Measurements from ENCODE around the gene SLC12A1. TPM values are rescaled to one million over a fixed set of nuclear protein-coding genes. Genes with fewer than 3 reads are reported as not detected.

SLC12A1 gene
- under 1 TPM; 0.68 to 0.85 TPM for total RNA-seq

DNA sequence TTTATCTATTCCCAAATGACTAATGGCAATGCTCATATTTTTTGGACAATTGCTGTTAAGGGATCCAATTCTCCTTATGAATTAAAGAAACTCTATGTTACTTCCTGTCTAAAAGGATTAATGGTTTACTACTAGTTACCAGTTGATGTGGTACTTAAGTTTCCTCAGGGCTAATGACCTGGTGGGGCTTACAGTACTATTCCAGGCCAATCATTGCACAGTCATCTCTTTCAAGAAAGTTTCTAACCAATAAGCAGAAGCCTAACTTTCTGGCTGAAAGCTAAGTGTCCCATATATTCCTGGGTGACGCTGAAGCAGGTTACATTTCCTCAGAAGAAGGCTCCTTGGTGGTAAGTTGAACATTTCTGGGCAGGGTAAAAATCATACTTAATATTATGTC lies at the start of gene SLC12A1:
TSS of gene SLC12A1 (plus strand) at position 322 of the 400 bp plus-strand sequence. CDS start 1,418 bp downstream, outside the sequence.
- H3K36me3 ChIP-seq: no peaks in the 10 kb centered on the region
- no peak within 1 kb of the TSS for H3K4me3 ChIP-seq
- no peaks in the 10 kb centered on the region for H3K4me1 ChIP-seq (ENCODE audit: control insufficient read depth in 1 of 2, low read depth in 2 of 2)
- DNase-seq (ENCODE audit: low spot score) (no peak), ATAC-seq (ENCODE audit: insufficient number of reproducible peaks, low FRiP score, low read depth) (no peak)
- no peaks in the 10 kb centered on the region for H3K27me3 ChIP-seq (replicated peaks; ENCODE audit: insufficient read depth)
- no peak within 1 kb of the TSS for H3K27ac ChIP-seq
- no peaks in the 10 kb centered on the region for H3K9me3 ChIP-seq
- TF ChIP-seq, protein P1, sequence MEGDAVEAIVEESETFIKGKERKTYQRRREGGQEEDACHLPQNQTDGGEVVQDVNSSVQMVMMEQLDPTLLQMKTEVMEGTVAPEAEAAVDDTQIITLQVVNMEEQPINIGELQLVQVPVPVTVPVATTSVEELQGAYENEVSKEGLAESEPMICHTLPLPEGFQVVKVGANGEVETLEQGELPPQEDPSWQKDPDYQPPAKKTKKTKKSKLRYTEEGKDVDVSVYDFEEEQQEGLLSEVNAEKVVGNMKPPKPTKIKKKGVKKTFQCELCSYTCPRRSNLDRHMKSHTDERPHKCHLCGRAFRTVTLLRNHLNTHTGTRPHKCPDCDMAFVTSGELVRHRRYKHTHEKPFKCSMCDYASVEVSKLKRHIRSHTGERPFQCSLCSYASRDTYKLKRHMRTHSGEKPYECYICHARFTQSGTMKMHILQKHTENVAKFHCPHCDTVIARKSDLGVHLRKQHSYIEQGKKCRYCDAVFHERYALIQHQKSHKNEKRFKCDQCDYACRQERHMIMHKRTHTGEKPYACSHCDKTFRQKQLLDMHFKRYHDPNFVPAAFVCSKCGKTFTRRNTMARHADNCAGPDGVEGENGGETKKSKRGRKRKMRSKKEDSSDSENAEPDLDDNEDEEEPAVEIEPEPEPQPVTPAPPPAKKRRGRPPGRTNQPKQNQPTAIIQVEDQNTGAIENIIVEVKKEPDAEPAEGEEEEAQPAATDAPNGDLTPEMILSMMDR (IDR thresholded peaks at IDR 0.05): no peak

DNA sequence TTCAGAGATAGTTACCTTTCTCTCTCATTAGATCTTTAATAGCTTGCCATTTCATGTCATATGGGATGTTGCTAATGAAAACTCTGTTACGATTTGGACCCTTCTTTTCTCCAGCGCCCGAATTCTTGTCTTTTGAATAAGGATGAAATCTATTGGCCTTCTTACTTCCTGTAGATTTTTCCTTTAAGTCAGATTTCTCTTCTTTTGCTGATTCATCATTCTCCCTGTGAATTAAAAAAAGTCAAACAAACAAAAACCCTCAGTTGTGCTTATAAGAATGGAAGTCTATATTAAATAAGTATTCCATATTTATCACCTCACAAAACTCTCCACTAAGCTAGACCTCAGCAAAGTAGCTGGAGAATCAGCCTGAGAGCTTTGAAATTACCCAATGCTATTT lies 37.5 kb upstream of the SLC12A1 start:
- TF ChIP-seq, protein P1 (IDR thresholded peaks at IDR 0.05): no peak
- H3K4me1 ChIP-seq (ENCODE audit: control insufficient read depth in 1 of 2, low read depth in 2 of 2): peaks cover 4 to 22% of the 10 kb centered on the region in 2 donors
- H3K36me3 ChIP-seq: peaks cover 5% of the 10 kb centered on the region
- DNase-seq (ENCODE audit: low spot score) (no peak), ATAC-seq (ENCODE audit: insufficient number of reproducible peaks, low FRiP score, low read depth) (no peak)
- H3K9me3 ChIP-seq: no peaks in the 10 kb centered on the region
- H3K27me3 ChIP-seq (replicated peaks; ENCODE audit: insufficient read depth): no peaks in the 10 kb centered on the region
- no peak overlapping the region for H3K4me3 ChIP-seq
- H3K27ac ChIP-seq: no peak overlapping the region

GRCh38 chr15:48170981-48171380 lies 35.1 kb upstream of the SLC12A1 start:
- DNase-seq (ENCODE audit: low spot score) (no peak), ATAC-seq (ENCODE audit: insufficient number of reproducible peaks, low FRiP score, low read depth) (no peak)
- H3K4me1 ChIP-seq (ENCODE audit: control insufficient read depth in 1 of 2, low read depth in 2 of 2): peaks cover 4 to 30% of the 10 kb centered on the region in 2 donors

GRCh38 chr15:48175126-48175525 lies 31.0 kb upstream of the SLC12A1 start:
- Histone ChIP-seq H3K27ac (no peak overlapping the region), H3K9me3 (no peaks in the 10 kb centered on the region), H3K27me3 (replicated peaks; ENCODE audit: insufficient read depth) (no peaks in the 10 kb centered on the region), H3K4me3 (no peak overlapping the region), H3K4me1 (ENCODE audit: control insufficient read depth in 1 of 2, low read depth in 2 of 2) (peaks cover 8 to 23% of the 10 kb centered on the region in 2 donors), H3K36me3 (no peaks in the 10 kb centered on the region)
- TF ChIP-seq, protein P1 (IDR thresholded peaks at IDR 0.05): no peak
- ATAC-seq (ENCODE audit: insufficient number of reproducible peaks, low FRiP score, low read depth) (no peak), DNase-seq (ENCODE audit: low spot score) (no peak)

More at GRCh38 chr15:48170981-48171380, 35.1 kb upstream of the SLC12A1 start:
- H3K36me3 ChIP-seq: no peaks in the 10 kb centered on the region
- H3K27ac ChIP-seq: no peak overlapping the region
- no peaks in the 10 kb centered on the region for H3K27me3 ChIP-seq (replicated peaks; ENCODE audit: insufficient read depth)
- H3K4me3 ChIP-seq: no peak overlapping the region
- H3K9me3 ChIP-seq: no peaks in the 10 kb centered on the region
- TF ChIP-seq, protein P1 (IDR thresholded peaks at IDR 0.05): no peak

GRCh38 chr15:48176112-48176511 lies 30.0 kb upstream of the SLC12A1 start:
- Histone ChIP-seq H3K9me3 (no peaks in the 10 kb centered on the region), H3K27ac (peak overlapping the region; percentile 95 to 98), H3K4me3 (peak overlapping the region; percentile 88), H3K27me3 (replicated peaks; ENCODE audit: insufficient read depth) (no peaks in the 10 kb centered on the region), H3K4me1 (ENCODE audit: control insufficient read depth in 1 of 2, low read depth in 2 of 2) (peaks cover 8 to 19% of the 10 kb centered on the region in 2 donors), H3K36me3 (no peaks in the 10 kb centered on the region)
- DNase-seq (ENCODE audit: low spot score): no peak
- TF ChIP-seq, protein P1 (IDR thresholded peaks at IDR 0.05): no peak
- no peak for ATAC-seq (ENCODE audit: insufficient number of reproducible peaks, low FRiP score, low read depth)
